Right renal pelvis (tissue), 4 donors: ENCODE measurements around the gene WDR70. TPM values are rescaled to one million over a fixed set of nuclear protein-coding genes. Genes with fewer than 3 reads are reported as not detected.
"Not testable (repeated sequence)": the region's sequence is repeated elsewhere in the genome, so short reads cannot be mapped to it uniquely, and the experiment has no call there.

Source experiments
- DNase-seq, 4 donors: peaks; one replicate each; pipeline ENCODE4 v3.0.0-alpha.2; 2013; ENCODE audit warnings: low read depth in 4 of 4, low spot score in 3 of 4, missing footprints in 1 of 4
- polyA plus RNA-seq, 4 donors: library from polyadenylated mRNA; unstranded; fragments of 120-200 nt; gene quantifications; one replicate each; pipeline ENCODE4 v1.2.1, GENCODE V29; 2013; ENCODE audit not compliant: insufficient read length in 4 of 4

WDR70 gene
- polyA plus RNA-seq, 4 donors: 50.6 to 58.5 (median 53.9) TPM

GRCh38 chr5:37786416-37786815 is 407.3 kb downstream of the WDR70 start:
- DNase-seq: no peak

- no peak for DNase-seq
Observed at GRCh38 chr5:37786862-37787519, 407.9 kb downstream of the WDR70 start.

DNA sequence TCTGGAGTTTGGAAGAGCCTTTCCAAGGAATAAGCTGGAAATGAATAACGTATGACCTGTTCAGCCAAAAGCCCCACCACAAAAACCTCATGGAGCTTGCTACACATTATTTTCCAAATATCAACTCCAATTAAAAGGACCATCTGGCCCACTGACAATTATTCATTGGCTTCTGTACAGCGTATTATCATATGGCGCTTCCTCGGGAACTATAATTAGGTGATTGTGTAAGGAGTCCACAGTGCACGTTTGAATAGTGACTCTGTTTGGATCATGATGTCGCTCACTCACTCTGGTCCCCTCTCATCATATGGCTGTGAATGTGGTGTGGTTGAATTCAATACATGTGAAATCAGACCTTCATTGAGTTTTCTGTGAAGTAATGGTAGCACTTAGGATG is 408.6 kb downstream of the WDR70 start:
- DNase-seq: no peak

DNA sequence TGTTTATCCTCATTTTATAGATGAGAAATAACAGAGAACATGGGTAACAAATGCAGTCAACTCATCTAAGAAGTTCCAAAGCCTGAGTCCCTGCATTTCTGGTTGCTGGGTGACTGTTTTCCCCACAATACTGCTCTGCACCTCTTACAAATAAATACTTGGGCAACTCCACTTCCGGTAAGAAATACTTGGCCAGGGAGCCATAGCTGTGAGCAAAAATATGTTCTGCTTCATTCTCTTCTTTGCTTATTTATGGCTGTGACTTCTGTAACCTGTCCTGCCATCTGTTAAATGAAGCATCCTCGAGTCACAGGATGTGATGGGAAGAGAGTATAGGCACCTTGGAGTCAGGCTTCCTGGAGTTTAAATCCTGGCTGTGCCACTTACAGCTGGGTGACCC is 410.9 kb downstream of the WDR70 start:
- DNase-seq: no peak

- no peak for DNase-seq
Observed at GRCh38 chr5:37791321-37791720, 412.2 kb downstream of the WDR70 start.

- DNase-seq: no peak
Observed at GRCh38 chr5:37792975-37793631, 414.0 kb downstream of the WDR70 start.

DNA sequence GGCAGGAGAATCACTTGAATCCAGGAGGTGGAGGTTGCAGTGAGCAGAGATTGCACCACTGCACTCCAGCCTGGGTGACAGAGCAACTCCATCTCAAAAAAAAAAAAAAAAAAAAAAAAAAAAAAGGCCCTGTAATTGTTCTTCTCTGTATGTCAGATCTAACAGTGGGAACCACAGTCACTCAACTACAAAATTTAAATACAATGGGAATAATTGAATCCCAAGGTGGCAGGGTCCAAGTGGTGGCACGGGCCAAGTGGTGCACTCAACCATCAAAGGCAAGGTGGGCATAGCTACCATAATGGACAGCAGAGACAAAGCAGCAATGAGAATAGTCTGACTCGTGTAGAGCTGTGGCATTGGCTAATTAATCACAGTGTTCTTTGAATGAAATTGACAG is 416.2 kb downstream of the WDR70 start:
- DNase-seq: not testable (repeated sequence)

GRCh38 chr5:37796435-37796834 is 417.3 kb downstream of the WDR70 start:
- not testable (repeated sequence) for DNase-seq

- DNase-seq: no peak
Observed at GRCh38 chr5:37799865-37800421, 420.8 kb downstream of the WDR70 start.

DNA sequence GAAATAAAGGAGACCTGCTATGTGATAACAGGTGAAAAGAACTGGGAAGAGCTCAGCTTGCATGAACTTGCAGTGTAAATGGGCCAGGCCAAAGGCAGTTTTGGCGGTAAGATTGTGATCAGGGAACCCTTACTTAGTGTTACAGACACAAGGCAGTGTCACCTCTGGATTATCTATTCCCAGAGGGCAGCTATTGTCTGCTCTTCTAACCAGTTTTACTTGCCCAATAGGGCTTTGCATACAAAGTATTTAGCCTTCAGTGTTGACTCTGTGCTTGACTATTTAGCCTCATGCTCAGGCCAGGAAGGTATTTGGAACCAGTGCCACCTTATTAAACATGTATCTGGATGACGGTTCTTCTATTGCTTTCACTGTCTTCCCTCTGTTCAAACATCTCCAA is 422.4 kb downstream of the WDR70 start:
- no peak for DNase-seq

Other genes starting within 250 kb of the WDR70 start
- gene CPLANE1, start 129.9 kb upstream of the WDR70 start, polyA plus RNA-seq: 10 to 100 TPM; 23.3 to 37.9 (median 30.3) TPM
- gene NUP155, start 8.2 kb upstream of the WDR70 start, polyA plus RNA-seq: 10 to 100 TPM; 24.1 to 29.3 (median 27.0) TPM